ENCODE measurements around the gene MAP3K7CL. TPM values are rescaled to one million over a fixed set of nuclear protein-coding genes. Genes with fewer than 3 reads are reported as not detected.

The MAP3K7CL gene
- total RNA-seq, 2 donors from 2014 or later = 1.3 TPM; not detected in 1

- no peaks in the 10 kb centered on the region for H3K36me3 ChIP-seq (ENCODE audit: control insufficient read depth, insufficient read depth, low read length)
- peaks cover 12% of the 10 kb centered on the region for H3K36me3 Mint-ChIP-seq (ENCODE audit: low read depth)
- peaks cover 16% of the 10 kb centered on the region for H3K9me3 ChIP-seq (ENCODE audit: control insufficient read depth, low read length)
- H3K4me1 ChIP-seq (ENCODE audit: control insufficient read depth, insufficient read depth, low read length) = peaks cover 5% of the 10 kb centered on the region
- peaks cover 14% of the 10 kb centered on the region for H3K4me1 Mint-ChIP-seq
- no peaks in the 10 kb centered on the region for H3K27me3 Mint-ChIP-seq (ENCODE audit: insufficient read depth)
- no peaks in the 10 kb centered on the region for H3K27me3 ChIP-seq (ENCODE audit: control insufficient read depth, insufficient read depth, low read length, poor library complexity, severe bottlenecking)
- H3K4me3 Mint-ChIP-seq = no peak overlapping the region
- peaks cover 32% of the 10 kb centered on the region for H3K9me3 Mint-ChIP-seq
- TF ChIP-seq CTCF (conservative IDR thresholded peaks at IDR 0.05) = no peak
- no peak overlapping the region for H3K9ac ChIP-seq (ENCODE audit: extremely low read depth, low read length, poor library complexity, severe bottlenecking)
- DNase-seq = no peak
- 98 to 100% methylated on average over 1 to 5 of the region's 5 CpGs for WGBS, 2 experiments (ENCODE audit: insufficient coverage in 1 of 2, insufficient read length in 1 of 2)
- no peak overlapping the region for H3K27ac Mint-ChIP-seq
- no peak overlapping the region for H3K4me3 ChIP-seq (ENCODE audit: low read length)
- no peak overlapping the region for H3K27ac ChIP-seq (ENCODE audit: low read depth, low read length)
Observed at GRCh38 chr21:29196670-29197191, 66.3 kb downstream of the MAP3K7CL start.

GRCh38 chr21:29201186-29201585, 70.7 kb downstream of the MAP3K7CL start:
- TF ChIP-seq CTCF (conservative IDR thresholded peaks at IDR 0.05) = no peak
- Mint-ChIP-seq H3K4me1 (no peaks in the 10 kb centered on the region), H3K27ac (no peak overlapping the region), H3K27me3 (ENCODE audit: insufficient read depth) (no peaks in the 10 kb centered on the region), H3K4me3 (no peak overlapping the region), H3K9me3 (peaks cover 38% of the 10 kb centered on the region), H3K36me3 (ENCODE audit: low read depth) (peaks cover 12% of the 10 kb centered on the region)
- H3K27me3 ChIP-seq (ENCODE audit: control insufficient read depth, insufficient read depth, low read length, poor library complexity, severe bottlenecking) = no peaks in the 10 kb centered on the region
- peaks cover 16% of the 10 kb centered on the region for H3K9me3 ChIP-seq (ENCODE audit: control insufficient read depth, low read length)
- H3K9ac ChIP-seq (ENCODE audit: extremely low read depth, low read length, poor library complexity, severe bottlenecking) = no peak overlapping the region
- no peak overlapping the region for H3K27ac ChIP-seq (ENCODE audit: low read depth, low read length)
- peak overlapping the region; percentile 50 for H3K4me3 ChIP-seq (ENCODE audit: low read length)
- H3K36me3 ChIP-seq (ENCODE audit: control insufficient read depth, insufficient read depth, low read length) = no peaks in the 10 kb centered on the region
- no peak for DNase-seq
- H3K4me1 ChIP-seq (ENCODE audit: control insufficient read depth, insufficient read depth, low read length) = no peaks in the 10 kb centered on the region

GRCh38 chr21:29205009-29205408, 74.6 kb downstream of the MAP3K7CL start:
- Mint-ChIP-seq H3K4me3 (no peak overlapping the region), H3K9me3 (peaks cover 19% of the 10 kb centered on the region), H3K27ac (no peak overlapping the region), H3K4me1 (no peaks in the 10 kb centered on the region), H3K27me3 (ENCODE audit: insufficient read depth) (no peaks in the 10 kb centered on the region), H3K36me3 (ENCODE audit: low read depth) (peaks cover 5% of the 10 kb centered on the region)
- no peaks in the 10 kb centered on the region for H3K27me3 ChIP-seq (ENCODE audit: control insufficient read depth, insufficient read depth, low read length, poor library complexity, severe bottlenecking)
- no peak overlapping the region for H3K4me3 ChIP-seq (ENCODE audit: low read length)
- H3K36me3 ChIP-seq (ENCODE audit: control insufficient read depth, insufficient read depth, low read length) = no peaks in the 10 kb centered on the region
- no peaks in the 10 kb centered on the region for H3K4me1 ChIP-seq (ENCODE audit: control insufficient read depth, insufficient read depth, low read length)
- DNase-seq = no peak
- 75 to 88% methylated on average over 4 to 5 of the region's 5 CpGs for WGBS, 2 experiments (ENCODE audit: insufficient coverage in 1 of 2, insufficient read length in 1 of 2)
- no peak overlapping the region for H3K27ac ChIP-seq (ENCODE audit: low read depth, low read length)
- no peak overlapping the region for H3K9ac ChIP-seq (ENCODE audit: extremely low read depth, low read length, poor library complexity, severe bottlenecking)
- no peak for TF ChIP-seq CTCF (conservative IDR thresholded peaks at IDR 0.05)
- peaks cover 16% of the 10 kb centered on the region for H3K9me3 ChIP-seq (ENCODE audit: control insufficient read depth, low read length)

All from endodermal cell (in vitro differentiated cells).